Measurements from ENCODE around the gene NRM. TPM values are rescaled to one million over a fixed set of nuclear protein-coding genes. Genes with fewer than 3 reads are reported as not detected.

Gene NRM
- total and polyA plus RNA-seq, 12 donors = 1.6 to 11.6 (median 3.8) TPM

DNA sequence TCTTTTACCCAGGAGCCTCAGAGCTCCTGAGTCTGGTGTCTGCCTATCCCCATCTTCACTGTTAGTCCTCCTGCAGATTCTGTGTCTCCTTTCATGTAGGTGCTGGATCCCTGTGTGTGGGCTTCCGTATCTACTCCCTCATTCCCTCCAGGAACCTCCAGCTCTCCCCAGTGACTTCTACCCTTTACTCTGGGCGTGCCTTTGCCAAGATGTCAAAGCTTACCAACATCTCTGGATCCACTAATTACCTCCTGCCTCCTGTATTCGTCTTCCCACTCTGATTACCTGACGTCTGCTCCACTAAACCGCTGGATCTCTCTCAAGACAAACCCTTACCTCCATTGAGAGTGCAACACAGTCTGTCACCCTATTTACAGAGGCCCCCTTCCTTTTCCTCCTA lies 46.0 kb downstream of the NRM start:
- peaks cover 0 to 62% (median 6%) of the 10 kb centered on the region in 9 donors for H3K36me3 ChIP-seq
- DNase-seq = no peak
- WGBS, 2 donors = 84 to 85% methylated on average over 5 of the region's 5 CpGs

DNA sequence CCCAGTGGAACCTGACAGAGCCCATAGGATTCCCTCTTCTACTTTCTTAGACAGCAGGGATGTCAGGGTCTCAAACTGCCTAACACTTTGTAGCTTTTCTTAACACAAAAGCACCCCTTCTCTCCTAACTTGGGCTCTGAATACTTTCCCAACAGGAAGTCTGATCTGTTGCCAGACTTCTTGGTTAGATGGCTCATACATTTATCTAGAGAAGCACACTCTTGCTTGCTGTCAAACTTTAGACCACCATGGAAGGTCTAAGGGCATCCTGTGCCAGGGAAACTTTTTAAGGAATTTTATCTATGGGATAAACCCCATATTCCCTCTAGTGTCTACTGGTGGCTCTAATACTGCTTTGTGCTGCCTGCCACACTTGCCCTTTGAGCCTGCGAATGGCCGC lies 47.1 kb downstream of the NRM start:
- H3K4me1 ChIP-seq = peaks cover 7 to 32% (median 22%) of the 10 kb centered on the region in 9 donors
- no peak overlapping the region for H3K4me3 ChIP-seq
- 95 to 100% methylated on average over 2 of the region's 2 CpGs for WGBS, 2 donors
- no peak for DNase-seq
- no peak overlapping the region for H3K27ac ChIP-seq
- H3K36me3 ChIP-seq = peaks cover 0 to 67% (median 6%) of the 10 kb centered on the region in 9 donors
- no peak for TF ChIP-seq CTCF (IDR thresholded peaks at IDR 0.05)
- no peak for ATAC-seq
- no peaks in the 10 kb centered on the region for H3K27me3 ChIP-seq
- H3K9me3 ChIP-seq = no peaks in the 10 kb centered on the region
- intact Hi-C loops (cut with DNase I) = no loop called here

More for the DNA sequence above, 46.0 kb downstream of the NRM start:
- no peaks in the 10 kb centered on the region for H3K27me3 ChIP-seq
- H3K9me3 ChIP-seq = no peaks in the 10 kb centered on the region
- H3K4me3 ChIP-seq = no peak overlapping the region
- peaks cover 7 to 36% (median 22%) of the 10 kb centered on the region in 9 donors for H3K4me1 ChIP-seq
- intact Hi-C loops (cut with DNase I) = no loop called here
- no peak overlapping the region for H3K27ac ChIP-seq
- ATAC-seq = no peak
- no peak for TF ChIP-seq CTCF (IDR thresholded peaks at IDR 0.05)

GRCh38 chr6:30641048-30641447 lies 49.7 kb downstream of the NRM start:
- intact Hi-C loops (cut with DNase I) = no loop called here
- Histone ChIP-seq H3K27ac (no peak overlapping the region), H3K4me1 (peaks cover 0 to 16% (median 4%) of the 10 kb centered on the region in 9 donors), H3K9me3 (no peaks in the 10 kb centered on the region), H3K4me3 (no peak overlapping the region), H3K36me3 (peaks cover 0 to 86% (median 6%) of the 10 kb centered on the region in 9 donors), H3K27me3 (no peaks in the 10 kb centered on the region)
- no peak for DNase-seq
- no peak for TF ChIP-seq CTCF (IDR thresholded peaks at IDR 0.05)
- no peak for ATAC-seq
- WGBS, 2 donors = 81 to 92% methylated on average over 1 of the region's 1 CpG

DNA sequence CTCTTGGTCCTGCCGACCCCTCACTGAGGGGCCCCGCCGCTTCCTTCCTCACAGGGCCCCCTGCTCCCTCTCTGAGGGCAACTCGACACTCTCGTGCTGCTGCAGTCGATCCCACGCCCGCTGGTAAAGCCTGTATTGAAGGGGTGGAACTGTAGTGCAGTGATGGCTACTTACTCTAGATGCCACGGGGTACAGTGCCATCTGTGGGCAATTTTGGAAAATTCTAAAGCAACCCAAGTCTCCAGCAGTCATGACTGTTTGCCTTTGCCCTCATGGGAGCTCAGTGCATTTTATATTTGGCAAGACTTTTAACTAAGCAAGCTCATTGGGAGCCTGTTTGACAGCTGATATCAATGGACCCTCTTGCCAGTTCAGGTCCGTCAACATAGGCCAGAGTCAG lies 50.3 kb downstream of the NRM start:
- H3K36me3 ChIP-seq = peaks cover 0 to 86% (median 6%) of the 10 kb centered on the region in 9 donors

More for the DNA sequence above, 50.3 kb downstream of the NRM start:
- Histone ChIP-seq H3K4me3 (no peak overlapping the region), H3K27ac (no peak overlapping the region), H3K9me3 (no peaks in the 10 kb centered on the region), H3K4me1 (peaks cover 0 to 10% (median 0%) of the 10 kb centered on the region in 9 donors), H3K27me3 (no peaks in the 10 kb centered on the region)
- WGBS, 2 donors = 81 to 85% methylated on average over 10 of the region's 10 CpGs
- ATAC-seq = no peak
- intact Hi-C loops (cut with DNase I) = no loop called here
- no peak for DNase-seq
- TF ChIP-seq CTCF (IDR thresholded peaks at IDR 0.05) = no peak

Other genes starting within 250 kb of the NRM start
- gene HLA-E, start 201.5 kb downstream of the NRM start, total RNA-seq = 100 to 1,000 TPM; 121 to 482 (median 155) TPM
- 100 to 1,000 TPM; 232 to 263 TPM for gene HLA-E, start 201.5 kb downstream of the NRM start, polyA plus RNA-seq
- 10 to 100 TPM; 17.3 to 34.1 (median 19.8) TPM for gene GNL1, start 134.5 kb downstream of the NRM start, total RNA-seq
- gene GNL1, start 134.5 kb downstream of the NRM start, polyA plus RNA-seq = 10 to 100 TPM; 20.3 to 29.9 TPM
- gene PRR3, start 133.7 kb downstream of the NRM start, total RNA-seq = 1 to 10 TPM; 1.7 to 4.2 (median 2.6) TPM
- 1 to 10 TPM; 4.1 to 8.2 TPM for gene PRR3, start 133.7 kb downstream of the NRM start, polyA plus RNA-seq
- 10 to 100 TPM; 37.1 to 49.1 (median 42.1) TPM for gene ABCF1, start 119.5 kb downstream of the NRM start, total RNA-seq
- gene ABCF1, start 119.5 kb downstream of the NRM start, polyA plus RNA-seq = 10 to 100 TPM; 32.6 to 36.6 TPM
- gene PPP1R10, start 73.7 kb downstream of the NRM start, total RNA-seq = 10 to 100 TPM; 24.9 to 51.1 (median 33.1) TPM
- 10 to 100 TPM in 1 of 2 donors, 1 to 10 TPM in 1; 7.8 to 17.0 TPM for gene PPP1R10, start 73.7 kb downstream of the NRM start, polyA plus RNA-seq
- 100 to 1,000 TPM; 106 to 144 (median 127) TPM for gene MRPS18B, start 73.1 kb downstream of the NRM start, total RNA-seq
- 100 to 1,000 TPM in 1 of 2 donors, 10 to 100 TPM in 1; 48.4 to 169 TPM for gene MRPS18B, start 73.1 kb downstream of the NRM start, polyA plus RNA-seq
- 1 to 10 TPM; 1.8 to 4.6 (median 2.8) TPM for gene ATAT1, start 64.1 kb downstream of the NRM start, total RNA-seq
- 1 to 10 TPM; 3.2 to 4.5 TPM for gene ATAT1, start 64.1 kb downstream of the NRM start, polyA plus RNA-seq
- gene C6orf136, start 43.9 kb downstream of the NRM start, total RNA-seq = 10 to 100 TPM; 39.8 to 77.4 (median 53.3) TPM
- gene C6orf136, start 43.9 kb downstream of the NRM start, polyA plus RNA-seq = 100 to 1,000 TPM in 1 of 2 donors, 10 to 100 TPM in 1; 42.4 to 134 TPM
- 10 to 100 TPM; 15.9 to 22.9 (median 20.9) TPM for gene DHX16, start 18.0 kb downstream of the NRM start, total RNA-seq
- gene DHX16, start 18.0 kb downstream of the NRM start, polyA plus RNA-seq = 10 to 100 TPM; 27.1 to 28.6 TPM
- 10 to 100 TPM in 9 of 10 donors, 1 to 10 TPM in 1; 8.2 to 47.7 (median 16.4) TPM for gene PPP1R18, start 4.3 kb downstream of the NRM start, total RNA-seq
- 10 to 100 TPM; 24.5 to 35.4 TPM for gene PPP1R18, start 4.3 kb downstream of the NRM start, polyA plus RNA-seq
- 10 to 100 TPM; 15.3 to 21.7 (median 19.5) TPM for gene MDC1, start 26.3 kb upstream of the NRM start, total RNA-seq
- 10 to 100 TPM; 11.2 to 18.1 TPM for gene MDC1, start 26.3 kb upstream of the NRM start, polyA plus RNA-seq
- 100 to 1,000 TPM; 144 to 437 (median 189) TPM for gene TUBB, start 29.4 kb upstream of the NRM start, total RNA-seq
- gene TUBB, start 29.4 kb upstream of the NRM start, polyA plus RNA-seq = 100 to 1,000 TPM; 156 to 440 TPM
- gene FLOT1, start 51.7 kb upstream of the NRM start, total RNA-seq = 100 to 1,000 TPM; 158 to 280 (median 184) TPM
- gene FLOT1, start 51.7 kb upstream of the NRM start, polyA plus RNA-seq = 100 to 1,000 TPM; 233 to 317 TPM
- gene IER3, start 53.6 kb upstream of the NRM start, total RNA-seq = 100 to 1,000 TPM in 6 of 10 donors, 10 to 100 TPM in 4; 15.6 to 309 (median 115) TPM
- gene IER3, start 53.6 kb upstream of the NRM start, polyA plus RNA-seq = 10 to 100 TPM; 25.3 to 93.9 TPM
- 10 to 100 TPM; 15.5 to 49.2 (median 26.9) TPM for gene DDR1, start 193.5 kb upstream of the NRM start, total RNA-seq
- 10 to 100 TPM in 1 of 2 donors, 1 to 10 TPM in 1; 7.3 to 12.1 TPM for gene DDR1, start 193.5 kb upstream of the NRM start, polyA plus RNA-seq
- gene GTF2H4, start 217.2 kb upstream of the NRM start, total RNA-seq = 10 to 100 TPM in 8 of 10 donors, 1 to 10 TPM in 2; 8.3 to 25.1 (median 12.5) TPM
- gene GTF2H4, start 217.2 kb upstream of the NRM start, polyA plus RNA-seq = 10 to 100 TPM; 15.9 to 27.0 TPM
- gene VARS2, start 223.3 kb upstream of the NRM start, total RNA-seq = 10 to 100 TPM; 13.4 to 28.4 (median 22.5) TPM
- 10 to 100 TPM in 1 of 2 donors, 1 to 10 TPM in 1; 9.3 to 26.0 TPM for gene VARS2, start 223.3 kb upstream of the NRM start, polyA plus RNA-seq
- gene SFTA2, start 241.2 kb upstream of the NRM start, total RNA-seq = not detected
- not detected for gene SFTA2, start 241.2 kb upstream of the NRM start, polyA plus RNA-seq
- under 1 TPM in 1 of 10 donors, not detected in 9; 0.08 TPM for gene MUCL3, start 250.0 kb upstream of the NRM start, total RNA-seq
- not detected for gene MUCL3, start 250.0 kb upstream of the NRM start, polyA plus RNA-seq